ENCODE data around the gene CAT. TPM values are rescaled to one million over a fixed set of nuclear protein-coding genes. Genes with fewer than 3 reads are reported as not detected.

CAT gene
- total and polyA plus RNA-seq, 2 donors (not counting 1 experiment from before 2014, with no cell fraction given): 93.8 to 113 TPM

GRCh38 chr11:34473603-34474169 lies 35.0 kb downstream of the CAT start:
- H3K9ac ChIP-seq (ENCODE audit: insufficient read depth, low read length): no peak overlapping the region
- H3K9me3 ChIP-seq (ENCODE audit: control insufficient read depth, insufficient read depth, low read depth, low read length): no peaks in the 10 kb centered on the region
- no peak overlapping the region for H3K27ac ChIP-seq (ENCODE audit: insufficient read depth, low read length)
- H3K27me3 ChIP-seq (ENCODE audit: control insufficient read depth, insufficient read depth, low read length): no peaks in the 10 kb centered on the region
- H3K4me2 ChIP-seq (ENCODE audit: extremely low read depth, insufficient read depth, low read length): no peak overlapping the region
- peaks cover 5% of the 10 kb centered on the region for H3K36me3 ChIP-seq (ENCODE audit: control insufficient read depth, insufficient read depth, low read length)
- no peaks in the 10 kb centered on the region for H3K79me2 ChIP-seq (ENCODE audit: control insufficient read depth, insufficient read depth, low read length)
- no peak for DNase-seq (ENCODE audit: low read depth in 2 of 2)
- H3K4me3 ChIP-seq (replicated peaks in 1 of 4; ENCODE audit: control extremely low read depth in 1 of 4, insufficient read depth in 1 of 4, low read depth in 3 of 4, low read length in 4 of 4): no peak overlapping the region
- TF ChIP-seq CTCF (conservative IDR thresholded peaks at IDR 0.05 in 1 of 2, IDR thresholded peaks at IDR 0.05 in 1 of 2; ENCODE audit: low read depth in 1 of 2, low read length in 2 of 2): no peak
- no peak for TF ChIP-seq EZH2 (IDR thresholded peaks at IDR 0.05; ENCODE audit: low read length, missing control alignments)
- H2AFZ ChIP-seq (ENCODE audit: low read length): no peak overlapping the region
- H3K4me1 ChIP-seq (ENCODE audit: control insufficient read depth, extremely low read depth, insufficient read depth, low read length): no peaks in the 10 kb centered on the region
- H4K20me1 ChIP-seq (ENCODE audit: control insufficient read depth, extremely low read depth, insufficient read depth, low read length): no peaks in the 10 kb centered on the region

GRCh38 chr11:34475656-34476055 lies 36.9 kb downstream of the CAT start:
- H4K20me1 ChIP-seq (ENCODE audit: control insufficient read depth, extremely low read depth, insufficient read depth, low read length): no peaks in the 10 kb centered on the region
- H3K79me2 ChIP-seq (ENCODE audit: control insufficient read depth, insufficient read depth, low read length): no peaks in the 10 kb centered on the region
- no peak for DNase-seq (ENCODE audit: low read depth in 2 of 2)
- H3K9me3 ChIP-seq (ENCODE audit: control insufficient read depth, insufficient read depth, low read depth, low read length): no peaks in the 10 kb centered on the region
- H3K4me2 ChIP-seq (ENCODE audit: extremely low read depth, insufficient read depth, low read length): no peak overlapping the region
- H3K36me3 ChIP-seq (ENCODE audit: control insufficient read depth, insufficient read depth, low read length): peaks cover 1% of the 10 kb centered on the region
- no peak overlapping the region for H3K27ac ChIP-seq (ENCODE audit: insufficient read depth, low read length)
- no peak overlapping the region for H3K4me3 ChIP-seq (replicated peaks in 1 of 4; ENCODE audit: control extremely low read depth in 1 of 4, insufficient read depth in 1 of 4, low read depth in 3 of 4, low read length in 4 of 4)
- no peak overlapping the region for H3K9ac ChIP-seq (ENCODE audit: insufficient read depth, low read length)
- H3K27me3 ChIP-seq (ENCODE audit: control insufficient read depth, insufficient read depth, low read length): peaks cover 2% of the 10 kb centered on the region
- no peak for TF ChIP-seq CTCF (conservative IDR thresholded peaks at IDR 0.05 in 1 of 2, IDR thresholded peaks at IDR 0.05 in 1 of 2; ENCODE audit: low read depth in 1 of 2, low read length in 2 of 2)
- no peak for TF ChIP-seq EZH2 (IDR thresholded peaks at IDR 0.05; ENCODE audit: low read length, missing control alignments)
- no peak overlapping the region for H2AFZ ChIP-seq (ENCODE audit: low read length)
- no peaks in the 10 kb centered on the region for H3K4me1 ChIP-seq (ENCODE audit: control insufficient read depth, extremely low read depth, insufficient read depth, low read length)

- Histone ChIP-seq H3K9ac (ENCODE audit: insufficient read depth, low read length) (no peak overlapping the region), H3K4me3 (replicated peaks in 1 of 4; ENCODE audit: control extremely low read depth in 1 of 4, insufficient read depth in 1 of 4, low read depth in 3 of 4, low read length in 4 of 4) (no peak overlapping the region), H3K27me3 (ENCODE audit: control insufficient read depth, insufficient read depth, low read length) (peaks cover 2% of the 10 kb centered on the region), H3K4me2 (ENCODE audit: extremely low read depth, insufficient read depth, low read length) (no peak overlapping the region), H3K9me3 (ENCODE audit: control insufficient read depth, insufficient read depth, low read depth, low read length) (no peaks in the 10 kb centered on the region), H3K4me1 (ENCODE audit: control insufficient read depth, extremely low read depth, insufficient read depth, low read length) (no peaks in the 10 kb centered on the region), H3K79me2 (ENCODE audit: control insufficient read depth, insufficient read depth, low read length) (no peaks in the 10 kb centered on the region), H2AFZ (ENCODE audit: low read length) (no peak overlapping the region), H4K20me1 (ENCODE audit: control insufficient read depth, extremely low read depth, insufficient read depth, low read length) (no peaks in the 10 kb centered on the region), H3K27ac (ENCODE audit: insufficient read depth, low read length) (no peak overlapping the region), H3K36me3 (ENCODE audit: control insufficient read depth, insufficient read depth, low read length) (no peaks in the 10 kb centered on the region)
- TF ChIP-seq CTCF (conservative IDR thresholded peaks at IDR 0.05 in 1 of 2, IDR thresholded peaks at IDR 0.05 in 1 of 2; ENCODE audit: low read depth in 1 of 2, low read length in 2 of 2) (no peak), EZH2 (IDR thresholded peaks at IDR 0.05; ENCODE audit: low read length, missing control alignments) (no peak)
- no peak for DNase-seq (ENCODE audit: low read depth in 2 of 2)
These were observed 38.1 kb downstream of the CAT start for GRCh38 chr11:34476849-34477248.

Measured in fibroblast of lung (primary cell).